Measurements from ENCODE around the gene ZFAND3. TPM values are rescaled to one million over a fixed set of nuclear protein-coding genes. Genes with fewer than 3 reads are reported as not detected.
A peak's percentile ranks its signal among the peaks of the same experiment; 100 is the strongest.

Gene ZFAND3
- total and polyA plus RNA-seq, 8 donors = 19.8 to 164 (median 37.3) TPM

GRCh38 chr6:37856285-37856684 is 36.8 kb downstream of the ZFAND3 start:
- 83 to 96% (median 85%) methylated on average over 2 of the region's 2 CpGs for WGBS, 5 donors
- intact Hi-C loops (cut with DNase I; ENCODE audit: low total_unique reads) = no loop called here
- Histone ChIP-seq H3K27me3 (no peaks in the 10 kb centered on the region), H3K36me3 (no peaks in the 10 kb centered on the region), H3K9me3 (no peaks in the 10 kb centered on the region), H3K4me3 (no peak overlapping the region), H3K4me1 (peaks cover 4 to 77% (median 33%) of the 10 kb centered on the region in 4 donors), H3K27ac (no peak overlapping the region)
- TF ChIP-seq POLR2AphosphoS5 (IDR thresholded peaks at IDR 0.05) (no peak), CTCF (IDR thresholded peaks at IDR 0.05) (no peak), EP300 (IDR thresholded peaks at IDR 0.05) (no peak), POLR2A (IDR thresholded peaks at IDR 0.05) (no peak)
- no peak for DNase-seq

GRCh38 chr6:37858363-37858762 is 38.8 kb downstream of the ZFAND3 start:
- no peaks in the 10 kb centered on the region for H3K9me3 ChIP-seq
- 62 to 78% (median 76%) methylated on average over 3 of the region's 3 CpGs for WGBS, 5 donors
- no peak for DNase-seq
- peaks cover 0 to 74% (median 36%) of the 10 kb centered on the region in 4 donors for H3K4me1 ChIP-seq
- no peak overlapping the region for H3K4me3 ChIP-seq
- intact Hi-C loops (cut with DNase I; ENCODE audit: low total_unique reads) = no loop called here
- H3K27ac ChIP-seq = no peak overlapping the region
- H3K27me3 ChIP-seq = no peaks in the 10 kb centered on the region
- no peak for TF ChIP-seq POLR2AphosphoS5 (IDR thresholded peaks at IDR 0.05)
- TF ChIP-seq POLR2A (IDR thresholded peaks at IDR 0.05) = no peak
- no peak for TF ChIP-seq CTCF (IDR thresholded peaks at IDR 0.05)
- no peak for TF ChIP-seq EP300 (IDR thresholded peaks at IDR 0.05)
- H3K36me3 ChIP-seq = no peaks in the 10 kb centered on the region

- Histone ChIP-seq H3K4me1 (peaks cover 0 to 83% (median 42%) of the 10 kb centered on the region in 4 donors), H3K36me3 (no peaks in the 10 kb centered on the region), H3K27ac (no peak overlapping the region), H3K27me3 (no peaks in the 10 kb centered on the region), H3K4me3 (no peak overlapping the region), H3K9me3 (no peaks in the 10 kb centered on the region)
- WGBS, 5 donors = 49 to 61% (median 55%) methylated on average over 1 of the region's 1 CpG
- no peak for TF ChIP-seq POLR2A (IDR thresholded peaks at IDR 0.05)
- TF ChIP-seq EP300 (IDR thresholded peaks at IDR 0.05) = no peak
- no peak for TF ChIP-seq POLR2AphosphoS5 (IDR thresholded peaks at IDR 0.05)
- peak in 4 of 7 experiments; percentile 32 to 55 (median 43) for TF ChIP-seq CTCF (IDR thresholded peaks at IDR 0.05)
- DNase-seq = peak in 1 of 2 donors; percentile 53
- intact Hi-C loops (cut with DNase I; ENCODE audit: low total_unique reads) = no loop called here
These were observed 40.8 kb downstream of the ZFAND3 start for GRCh38 chr6:37860226-37860839.

- intact Hi-C loops (cut with DNase I; ENCODE audit: low total_unique reads) = no loop called here
- H3K9me3 ChIP-seq = no peaks in the 10 kb centered on the region
- peaks cover 0 to 87% (median 48%) of the 10 kb centered on the region in 4 donors for H3K4me1 ChIP-seq
These were observed 41.9 kb downstream of the ZFAND3 start for GRCh38 chr6:37861452-37861851.

GRCh38 chr6:37862430-37862829 is 42.9 kb downstream of the ZFAND3 start:
- Histone ChIP-seq H3K27me3 (no peaks in the 10 kb centered on the region), H3K4me3 (no peak overlapping the region), H3K4me1 (peaks cover 4 to 90% (median 54%) of the 10 kb centered on the region in 4 donors), H3K27ac (no peak overlapping the region), H3K36me3 (no peaks in the 10 kb centered on the region), H3K9me3 (no peaks in the 10 kb centered on the region)
- no peak for DNase-seq
- 90 to 97% (median 95%) methylated on average over 4 of the region's 4 CpGs for WGBS, 5 donors
- intact Hi-C loops (cut with DNase I; ENCODE audit: low total_unique reads) = no loop called here
- no peak for TF ChIP-seq CTCF (IDR thresholded peaks at IDR 0.05)
- TF ChIP-seq POLR2A (IDR thresholded peaks at IDR 0.05) = no peak
- TF ChIP-seq EP300 (IDR thresholded peaks at IDR 0.05) = no peak
- TF ChIP-seq POLR2AphosphoS5 (IDR thresholded peaks at IDR 0.05) = no peak

More at GRCh38 chr6:37861452-37861851, 41.9 kb downstream of the ZFAND3 start:
- no peak for TF ChIP-seq POLR2AphosphoS5 (IDR thresholded peaks at IDR 0.05)
- TF ChIP-seq EP300 (IDR thresholded peaks at IDR 0.05) = no peak
- no peak for TF ChIP-seq POLR2A (IDR thresholded peaks at IDR 0.05)
- no peaks in the 10 kb centered on the region for H3K27me3 ChIP-seq
- no peak overlapping the region for H3K27ac ChIP-seq
- WGBS, 5 donors = 73 to 88% (median 87%) methylated on average over 2 of the region's 2 CpGs
- H3K36me3 ChIP-seq = no peaks in the 10 kb centered on the region
- no peak for DNase-seq
- H3K4me3 ChIP-seq = no peak overlapping the region

Data from stomach (tissue), 9 donors.